Motor neuron (in vitro differentiated cells): Measurements from ENCODE around the gene CDHR3. TPM values are rescaled to one million over a fixed set of nuclear protein-coding genes. Genes with fewer than 3 reads are reported as not detected.
"Not testable (repeated sequence)": the region's sequence is repeated elsewhere in the genome, so short reads cannot be mapped to it uniquely, and the experiment has no call there.

Experiments used
- ATAC-seq, 8 experiments: fragments of 200-7000 bp; cut with Tn5 transposase; replicated peaks in 6 of 8; 2 replicates each; pipeline ENCODE4 v1.8.0; 2021; ENCODE audit warnings: mild to moderate bottlenecking in 8 of 8, moderate library complexity in 8 of 8
- H3K27ac ChIP-seq, 2 donors: fragments of 250-450 bp; sonication (Bioruptor Pico); 2 replicates each; pipeline ENCODE4 v1.9.0; 2021; ENCODE audit warnings: antibody characterized with exemption in 2 of 2, mild to moderate bottlenecking in 2 of 2, moderate library complexity in 1 of 2
- H3K4me1 ChIP-seq, 2 donors: fragments of 250-450 bp; sonication (Bioruptor Pico); replicated peaks in 1 of 2; 2 replicates each; pipeline ENCODE4 v1.6.1; 2021; ENCODE audit warnings: antibody characterized with exemption in 2 of 2, mild to moderate bottlenecking in 2 of 2, moderate library complexity in 1 of 2
- H3K4me3 ChIP-seq, 5 donors: fragments of 250-450 bp; sonication (Bioruptor Pico); 2 replicates each; pipeline ENCODE4 v1.9.0; 2021; ENCODE audit warnings: antibody characterized with exemption in 5 of 5, mild to moderate bottlenecking in 5 of 5, moderate library complexity in 4 of 5
- WGBS, 10 experiments: fragments of 450-650 bp; shearing (Covaris generic); methylation state at CpG; one replicate each; pipeline ENCODE4 v1.0.0; 2022; 5-methylcytosine and 5-hydroxymethylcytosine counted together
- in situ Hi-C, 9 experiments: fragments of 400-800 bp; cut with MboI; loops; one replicate each; pipeline ENCODE4 v1.15.0; 2021; ENCODE audit warnings: low sequenced_read_pairs in 9 of 9, low pct_unique_long_range_greater_than_20kb in 2 of 9; ENCODE audit not compliant: unreplicated experiment in 9 of 9
- total RNA-seq, 8 experiments: library from RNA; unstranded; fragments of 300-600 nt; gene quantifications; 2 replicates each; pipeline versions ENCODE4 v1.2.3 to v1.2.4, GENCODE V29; 2022

Gene CDHR3
- total RNA-seq, 8 experiments from 2014 or later = 0.56 to 31.6 (median 5.8) TPM

GRCh38 chr7:105989686-105990085 is 26.6 kb downstream of the CDHR3 start:
- Histone ChIP-seq H3K4me3 (no peak overlapping the region), H3K27ac (peak overlapping the region in 1 of 2 donors; percentile 5), H3K4me1 (peaks cover 26 to 35% of the 10 kb centered on the region in 2 donors)
- ATAC-seq = peak in 2 of 8 experiments; percentile 8 to 26
- in situ Hi-C loops = no loop called here

GRCh38 chr7:105990141-105990540 is 27.1 kb downstream of the CDHR3 start:
- H3K27ac ChIP-seq = no peak overlapping the region
- in situ Hi-C loops = no loop called here
- ATAC-seq = peak in 5 of 8 experiments; percentile 7 to 41 (median 24)
- H3K4me1 ChIP-seq = peaks cover 26 to 33% of the 10 kb centered on the region in 2 donors
- WGBS, 10 experiments = 40 to 90% (median 48%) methylated on average over 1 to 5 of the region's 7 CpGs; no CpG with 5 or more reads in 3 of the 10 experiments
- H3K4me3 ChIP-seq = no peak overlapping the region

- Histone ChIP-seq H3K27ac (peak overlapping the region in 1 of 2 donors; percentile 34), H3K4me3 (no peak overlapping the region), H3K4me1 (peaks cover 26 to 28% of the 10 kb centered on the region in 2 donors)
- 0 to 61% (median 40%) methylated on average over 1 to 5 of the region's 5 CpGs; no CpG with 5 or more reads in 1 of the 10 experiments for WGBS, 10 experiments
- in situ Hi-C loops = no loop called here
- peak in 5 of 8 experiments; percentile 60 to 83 (median 70) for ATAC-seq
These were observed 27.8 kb downstream of the CDHR3 start for GRCh38 chr7:105990727-105991453.

- H3K27ac ChIP-seq = no peak overlapping the region
- no peak overlapping the region for H3K4me3 ChIP-seq
- peaks cover 26 to 34% of the 10 kb centered on the region in 2 donors for H3K4me1 ChIP-seq
- in situ Hi-C loops = no loop called here
- no peak for ATAC-seq
- 50 to 94% (median 83%) methylated on average over 1 to 7 of the region's 7 CpGs for WGBS, 10 experiments
These were observed 29.8 kb downstream of the CDHR3 start for GRCh38 chr7:105992905-105993304.

GRCh38 chr7:105996860-105997737 is 34.0 kb downstream of the CDHR3 start:
- in situ Hi-C loops = no loop called here
- WGBS, 10 experiments = 28 to 100% (median 53%) methylated on average over 1 to 4 of the region's 5 CpGs; no CpG with 5 or more reads in 1 of the 10 experiments
- Histone ChIP-seq H3K27ac (no peak overlapping the region), H3K4me1 (peaks cover 18 to 24% of the 10 kb centered on the region in 2 donors), H3K4me3 (no peak overlapping the region)
- no peak for ATAC-seq

GRCh38 chr7:105999256-105999655 is 36.2 kb downstream of the CDHR3 start:
- in situ Hi-C loops = no loop called here
- ATAC-seq = no peak
- Histone ChIP-seq H3K4me3 (no peak overlapping the region), H3K27ac (no peak overlapping the region), H3K4me1 (peaks cover 22 to 32% of the 10 kb centered on the region in 2 donors)
- WGBS, 10 experiments = 62 to 100% (median 100%) methylated on average over 1 to 2 of the region's 5 CpGs; no CpG with 5 or more reads in 5 of the 10 experiments

GRCh38 chr7:106001196-106001595 is 38.1 kb downstream of the CDHR3 start:
- no peak overlapping the region for H3K27ac ChIP-seq
- WGBS, 10 experiments = 27 to 100% (median 78%) methylated on average over 1 to 6 of the region's 7 CpGs; no CpG with 5 or more reads in 3 of the 10 experiments
- ATAC-seq = peak in 4 of 8 experiments; percentile 3 to 22 (median 17)
- H3K4me3 ChIP-seq = no peak overlapping the region
- in situ Hi-C loops = loop anchor here in 1 of 9 experiments (25.0 kb wide), 1 partner anchor 114 kb away; the partner anchor contains the start of gene ATXN7L1
- peaks cover 22 to 32% of the 10 kb centered on the region in 2 donors for H3K4me1 ChIP-seq

- WGBS, 10 experiments = 0 to 86% (median 0%) methylated on average over 1 of the region's 1 CpG; no CpG with 5 or more reads in 7 of the 10 experiments
- peak in 5 of 8 experiments; percentile 21 to 63 (median 58) for ATAC-seq
- H3K4me3 ChIP-seq = no peak overlapping the region
- in situ Hi-C loops = loop anchor here in 1 of 9 experiments (25.0 kb wide), 1 partner anchor 115 kb away; the partner anchor contains the start of gene ATXN7L1
- H3K27ac ChIP-seq = no peak overlapping the region
- peaks cover 22 to 32% of the 10 kb centered on the region in 2 donors for H3K4me1 ChIP-seq
These were observed 38.8 kb downstream of the CDHR3 start for GRCh38 chr7:106001886-106002285.

- ATAC-seq = no peak
- Histone ChIP-seq H3K27ac (no peak overlapping the region), H3K4me1 (peaks cover 22% of the 10 kb centered on the region in 2 donors), H3K4me3 (no peak overlapping the region)
- 71 to 100% (median 91%) methylated on average over 1 to 5 of the region's 5 CpGs for WGBS, 10 experiments
- in situ Hi-C loops = loop anchor here in 1 of 9 experiments (25.0 kb wide), 1 partner anchor 116 kb away; the partner anchor contains the start of gene ATXN7L1
These were observed 40.5 kb downstream of the CDHR3 start for GRCh38 chr7:106003525-106004064.

- H3K4me1 ChIP-seq = peaks cover 21 to 26% of the 10 kb centered on the region in 2 donors
- ATAC-seq = no peak
- WGBS, 10 experiments = 71 to 100% (median 98%) methylated on average over 1 to 4 of the region's 5 CpGs; no CpG with 5 or more reads in 6 of the 10 experiments
- no peak overlapping the region for H3K4me3 ChIP-seq
- no peak overlapping the region for H3K27ac ChIP-seq
- in situ Hi-C loops = loop anchor here in 1 of 9 experiments (25.0 kb wide), 1 partner anchor 120 kb away; the partner anchor contains the start of gene ATXN7L1
These were observed 43.8 kb downstream of the CDHR3 start for GRCh38 chr7:106006906-106007305.

- 0 to 100% (median 78%) methylated on average over 1 to 3 of the region's 3 CpGs; no CpG with 5 or more reads in 3 of the 10 experiments for WGBS, 10 experiments
- not testable (repeated sequence) for ATAC-seq, H3K4me3 ChIP-seq, H3K27ac ChIP-seq
- in situ Hi-C loops = loop anchor here in 1 of 9 experiments (25.0 kb wide), 1 partner anchor 120 kb away; the partner anchor contains the start of gene ATXN7L1
- peaks cover 14 to 17% of the 10 kb centered on the region in 2 donors for H3K4me1 ChIP-seq
These were observed 44.7 kb downstream of the CDHR3 start for GRCh38 chr7:106007796-106008195.

- Histone ChIP-seq H3K27ac (peak overlapping the region; percentile 2 to 33), H3K4me1 (peaks cover 16 to 19% of the 10 kb centered on the region in 2 donors), H3K4me3 (no peak overlapping the region)
- ATAC-seq = peak; percentile 86 to 96 (median 94)
- in situ Hi-C loops = loop anchor here in 1 of 9 experiments (25.0 kb wide), 1 partner anchor 122 kb away; the partner anchor contains the start of gene ATXN7L1
- WGBS, 10 experiments = 0 to 38% (median 4%) methylated on average over 2 to 9 of the region's 29 CpGs; no CpG with 5 or more reads in 1 of the 10 experiments
These were observed 46.6 kb downstream of the CDHR3 start for GRCh38 chr7:106009503-106010226.
